Measurements from ENCODE around the gene CANT1. TPM values are rescaled to one million over a fixed set of nuclear protein-coding genes. Genes with fewer than 3 reads are reported as not detected.
A peak's percentile ranks its signal among the peaks of the same experiment; 100 is the strongest.

Gene CANT1
- total and polyA plus RNA-seq, 2 of the 13 experiments (the other 11 are each of a cell fraction or from before 2014, with no cell fraction given), result 34.1 to 42.1 TPM

GRCh38 chr17:79027274-79027924 lies 17.8 kb upstream of the CANT1 start (continued):
- no peak for TF ChIP-seq RNF219 (CRISPR knock-in tag; IDR thresholded peaks at IDR 0.05)
- peak; percentile 61 for TF ChIP-seq HNRNPH1 (optimal IDR thresholded peaks at IDR 0.05; ENCODE audit: low read depth, low read length)
- peak; percentile 7; the same call in 1 of the 2 replicates for TF ChIP-seq ZNF280B (CRISPR knock-in tag; IDR thresholded peaks at IDR 0.05; ENCODE audit: borderline replicate concordance)
- peak; percentile 84; the same call in 1 of the 2 replicates for TF ChIP-seq SNAPC4 (CRISPR knock-in tag; IDR thresholded peaks at IDR 0.05)
- TF ChIP-seq SIN3A (IDR thresholded peaks at IDR 0.05; ENCODE audit: borderline replicate concordance, low read depth, low read length), result peak; percentile 65; the same call in 1 of the 2 replicates
- TF ChIP-seq RARA (CRISPR knock-in tag; IDR thresholded peaks at IDR 0.05), result peak; percentile 62; the same call in 1 of the 2 replicates
- TF ChIP-seq KAT2B (IDR thresholded peaks at IDR 0.05; ENCODE audit: borderline replicate concordance, low read depth, low read length), result no peak
- no peak; the same call in 1 of the 2 replicates for TF ChIP-seq NFE2L2 (IDR thresholded peaks at IDR 0.05; ENCODE audit: low read length)
- TF ChIP-seq ZMYM4 (CRISPR knock-in tag; IDR thresholded peaks at IDR 0.05), result no peak
- TF ChIP-seq ZNF788 (CRISPR knock-in tag; IDR thresholded peaks at IDR 0.05; ENCODE audit: borderline replicate concordance), result peak; percentile 74; the same call in 1 of the 2 replicates
- TF ChIP-seq ZNF430 (CRISPR knock-in tag; IDR thresholded peaks at IDR 0.05), result no peak
- TF ChIP-seq SOX5 (CRISPR knock-in tag; IDR thresholded peaks at IDR 0.05; ENCODE audit: borderline replicate concordance), result peak; percentile 70
- peak; percentile 66 for TF ChIP-seq NR2F6 (IDR thresholded peaks at IDR 0.05)
- peak; percentile 82 for TF ChIP-seq NR2F6 (CRISPR knock-in tag; IDR thresholded peaks at IDR 0.05)
- TF ChIP-seq BCL6 (CRISPR knock-in tag; IDR thresholded peaks at IDR 0.05), result peak; percentile 48
- TF ChIP-seq ZBTB33 (CRISPR knock-in tag; IDR thresholded peaks at IDR 0.05), result peak; percentile 42
- TF ChIP-seq HDAC1 (CRISPR knock-in tag; IDR thresholded peaks at IDR 0.05), result no peak
